HG02610 (cell line): ENCODE data around the gene TMEM163.

Experiments used
- ATAC-seq: cut with Tn5 transposase; IDR thresholded peaks from one replicate; pipeline ENCODE4 v1.9.1; 2021; ENCODE audit warnings: mild to moderate bottlenecking, moderate library complexity; ENCODE audit not compliant: unreplicated experiment

The TMEM163 gene

DNA sequence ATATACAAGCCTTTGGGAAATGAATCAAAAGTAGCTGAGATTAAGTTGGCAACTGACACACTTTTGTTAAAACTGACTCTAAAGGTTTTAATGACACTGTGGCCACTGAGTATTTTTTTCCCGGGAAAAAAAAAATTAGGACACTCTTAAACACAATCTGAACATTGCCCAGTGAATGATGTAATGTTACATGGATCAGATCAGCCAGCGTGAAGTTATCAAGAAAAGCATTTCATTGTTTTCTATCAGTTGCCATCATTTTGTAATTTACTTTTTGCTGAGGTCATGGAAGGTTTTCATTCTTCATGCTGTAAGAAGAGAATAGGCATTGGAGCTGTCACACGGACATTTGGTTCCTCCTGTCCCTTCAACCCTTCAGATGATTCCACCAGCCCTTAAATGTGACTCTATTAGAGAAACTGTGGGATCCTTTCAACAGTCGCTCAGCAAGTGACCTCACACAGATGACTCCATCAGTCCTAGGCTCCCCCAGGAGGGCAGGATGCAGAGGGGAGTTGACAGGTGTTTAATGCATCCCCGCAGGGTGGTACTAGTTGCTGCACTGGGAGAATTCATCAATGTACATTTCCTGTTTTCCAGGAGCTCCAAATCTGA is 300.7 kb downstream of the TMEM163 start:
- ATAC-seq: no peak

DNA sequence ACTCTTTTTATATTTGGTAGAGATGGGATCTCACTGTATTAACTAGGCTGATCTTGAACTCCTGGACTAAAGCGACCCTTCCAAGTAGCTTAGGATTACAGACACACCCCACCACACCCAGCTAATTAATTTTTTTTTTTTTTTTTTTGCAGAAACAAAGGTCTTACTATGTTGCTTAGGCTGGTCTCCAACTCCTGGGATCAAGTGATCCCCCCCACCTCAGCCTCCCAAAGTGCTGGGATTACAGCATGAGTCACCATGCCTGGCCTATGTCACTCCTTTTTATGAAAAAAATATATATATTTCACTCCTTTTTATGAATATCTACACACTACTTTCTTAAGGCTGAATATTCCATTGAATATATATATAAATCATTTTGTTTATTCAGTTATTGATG is 302.2 kb downstream of the TMEM163 start:
- ATAC-seq: no peak

DNA sequence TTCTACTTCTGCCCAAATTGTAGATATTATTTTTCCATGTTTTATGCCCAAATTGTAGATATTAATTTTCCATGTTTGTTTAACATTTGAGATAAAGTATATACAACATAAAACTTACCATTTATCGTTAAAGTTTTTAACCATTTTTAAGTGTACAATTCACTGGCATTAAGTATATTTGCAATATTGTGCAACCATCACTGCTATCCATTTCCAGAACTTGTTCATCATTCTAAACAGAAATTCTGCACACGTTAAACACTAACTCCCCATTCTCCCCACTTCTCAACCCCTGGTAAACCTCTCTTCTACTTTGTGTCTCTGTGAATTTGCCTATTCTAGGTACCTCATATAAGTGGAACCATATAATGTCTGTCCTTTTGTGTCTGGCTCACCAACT is 302.8 kb downstream of the TMEM163 start:
- no peak for ATAC-seq

DNA sequence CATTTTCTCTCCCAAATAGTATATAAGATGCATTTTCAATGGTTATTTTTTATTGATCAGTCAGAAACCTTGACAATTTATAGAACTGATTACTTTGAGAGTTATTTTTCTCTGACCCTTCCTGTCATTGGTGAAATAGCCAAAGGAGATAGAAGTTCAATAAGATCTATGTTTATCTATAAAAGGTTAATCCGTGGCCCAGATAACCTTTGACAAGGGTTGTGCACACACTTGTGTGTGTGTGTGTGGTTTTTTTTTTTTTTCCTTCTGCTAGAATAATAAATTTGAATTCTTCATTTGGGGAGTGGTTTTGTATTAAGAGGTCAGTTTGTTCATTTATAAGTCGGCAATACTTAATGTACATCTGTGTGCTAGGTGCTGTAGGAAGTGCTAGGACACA is 304.9 kb downstream of the TMEM163 start:
- ATAC-seq: no peak

GRCh38 chr2:134413430-134413829 is 305.4 kb downstream of the TMEM163 start:
- no peak for ATAC-seq

DNA sequence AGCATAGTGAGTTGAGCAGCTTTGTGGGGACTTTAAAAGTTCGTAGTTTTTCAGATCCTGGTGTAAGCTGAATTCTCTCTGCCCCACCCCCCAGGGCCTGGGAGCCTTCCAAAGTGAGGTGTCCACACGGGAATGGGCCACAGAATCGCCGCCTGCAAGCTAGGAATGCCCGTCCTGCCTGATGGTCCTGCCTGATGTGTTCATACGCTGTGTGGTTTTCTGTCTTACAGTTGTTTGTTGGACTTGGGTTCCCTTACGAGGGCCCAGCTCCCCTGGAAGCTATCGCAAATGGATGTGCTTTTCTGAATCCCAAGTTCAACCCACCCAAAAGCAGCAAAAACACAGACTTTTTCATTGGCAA is 306.2 kb downstream of the TMEM163 start:
- ATAC-seq: no peak

DNA sequence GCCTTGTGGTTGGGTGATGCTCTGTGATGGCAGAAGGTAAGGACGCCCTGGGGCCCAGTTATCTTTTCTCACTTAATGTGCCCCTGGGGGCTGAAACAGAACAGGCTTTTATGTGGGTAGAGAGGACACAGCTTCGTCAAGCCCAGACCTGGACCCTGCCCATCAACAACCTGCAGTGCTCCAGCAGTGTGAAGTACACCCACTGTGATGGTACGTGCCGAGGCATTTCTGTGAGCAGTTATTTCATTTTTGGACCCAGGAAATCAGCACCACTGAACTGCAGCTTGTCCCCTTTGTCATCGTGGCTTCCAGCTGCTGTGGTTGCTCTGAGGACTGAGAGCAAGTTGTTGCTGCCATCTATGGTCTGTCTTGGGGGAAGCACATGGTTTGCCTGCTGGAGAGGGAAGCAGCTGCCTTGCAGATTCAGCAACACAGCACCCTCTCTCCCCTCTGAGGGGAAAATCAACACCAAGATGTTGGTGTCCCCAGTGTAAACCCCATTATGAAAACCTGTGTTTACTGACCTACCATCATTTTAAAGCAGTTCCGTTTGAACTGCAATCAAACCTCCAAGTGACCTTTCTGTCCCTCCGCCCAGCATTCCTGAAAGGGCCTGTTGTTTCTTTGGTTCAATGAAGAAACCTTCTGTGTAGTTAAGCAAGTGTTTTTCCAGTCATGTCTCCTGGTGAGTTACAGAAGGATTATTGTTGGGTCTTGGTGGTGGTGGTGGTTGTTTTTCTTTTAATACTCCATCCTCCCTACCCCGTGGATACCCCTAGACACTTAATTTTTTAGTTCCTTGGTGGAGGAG is 306.8 kb downstream of the TMEM163 start:
- ATAC-seq: peak; percentile 96

DNA sequence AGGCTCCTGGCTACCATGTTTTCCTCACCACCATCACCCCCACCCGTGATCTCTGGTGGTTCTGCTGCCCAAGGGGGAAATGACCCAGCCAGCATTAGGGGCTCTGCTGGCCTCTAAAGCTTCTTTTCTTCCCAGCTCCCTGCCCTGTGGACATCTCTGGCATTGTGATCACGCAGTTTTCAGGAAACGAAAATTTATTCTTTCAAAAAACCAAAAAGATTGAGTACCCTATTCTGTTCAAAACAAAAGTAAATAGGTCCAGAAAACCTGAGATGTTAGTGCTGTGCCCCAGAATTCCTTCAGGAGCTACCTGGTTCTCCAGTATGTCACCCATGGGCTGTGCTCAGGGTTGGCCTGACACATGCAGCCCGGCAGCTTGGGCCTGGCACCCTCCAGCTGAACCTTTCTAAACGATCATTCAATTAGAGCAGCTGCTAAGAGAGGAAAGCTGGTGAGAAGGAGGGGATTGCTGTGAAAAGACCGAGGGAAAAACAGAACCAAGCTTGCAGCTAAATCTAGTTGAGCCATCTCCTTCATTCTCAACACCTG is 307.4 kb downstream of the TMEM163 start:
- no peak for ATAC-seq

- no peak for ATAC-seq
Observed at GRCh38 chr2:134410831-134411231, 308.0 kb downstream of the TMEM163 start.

DNA sequence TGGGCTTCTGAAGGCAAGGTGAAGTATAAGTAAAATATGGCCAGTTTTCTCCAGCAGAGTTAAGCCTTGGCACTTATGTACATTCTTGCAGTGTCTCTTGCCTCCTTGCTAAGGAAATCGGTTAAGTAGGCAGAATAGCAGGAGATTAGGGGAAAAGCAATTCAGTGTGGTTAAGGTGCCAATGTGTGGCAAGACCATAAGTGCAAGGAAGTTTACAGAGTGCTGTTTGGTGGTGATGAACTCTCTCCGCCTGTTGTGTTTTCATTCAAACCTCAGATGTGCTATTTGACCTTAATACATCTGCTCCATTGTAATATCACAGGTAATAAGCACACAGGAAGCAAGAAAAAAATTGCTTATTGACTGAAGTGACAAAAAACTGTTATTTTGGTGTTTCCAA is 308.8 kb downstream of the TMEM163 start:
- no peak for ATAC-seq

GRCh38 chr2:134408791-134409190 is 310.0 kb downstream of the TMEM163 start:
- ATAC-seq: no peak

DNA sequence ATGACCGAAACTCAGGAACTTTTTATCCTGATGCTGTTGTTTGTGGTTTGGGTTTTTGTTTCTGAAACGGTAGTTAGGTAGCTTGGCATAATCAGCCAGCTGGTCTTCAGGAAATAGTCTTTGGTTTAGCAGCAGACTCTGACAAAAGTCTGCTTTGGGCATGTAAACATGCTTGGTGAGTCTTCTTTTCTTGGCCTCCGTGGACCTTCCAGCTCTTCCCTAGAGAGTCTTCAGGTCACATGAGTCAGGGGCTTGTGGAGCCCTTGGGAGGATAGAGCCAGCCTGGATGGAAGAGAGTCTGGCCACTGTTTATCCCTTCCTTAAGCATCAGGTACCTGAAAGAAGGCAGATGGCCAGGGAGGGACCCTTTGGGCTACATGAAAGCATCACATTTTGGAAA is 310.4 kb downstream of the TMEM163 start:
- no peak for ATAC-seq

GRCh38 chr2:134407154-134407890 is 311.5 kb downstream of the TMEM163 start:
- no peak for ATAC-seq

GRCh38 chr2:134406736-134407135 is 312.1 kb downstream of the TMEM163 start:
- ATAC-seq: peak; percentile 30

GRCh38 chr2:134406311-134406710 is 312.5 kb downstream of the TMEM163 start:
- ATAC-seq: no peak
